Gastrocnemius medialis (tissue), 4 donors: ENCODE data around the gene HMCES.

ENCODE experiments used
- CTCF ChIP-seq, 5 experiments: fragments of 450-650 bp in 3 of 5; fragments of 200-600 bp in 2 of 5; sonication (generic) in 2 of 5; IDR thresholded peaks in 4 of 5; conservative IDR thresholded peaks in 1 of 5; 1 replicate in 4 of 5; 2 replicates in 1 of 5; pipeline ENCODE4 v1.5.1; 2016 to 2019; ENCODE audit warnings: antibody characterized with exemption in 5 of 5, mild to moderate bottlenecking in 3 of 5, moderate library complexity in 3 of 5
- POLR2A ChIP-seq, 2 donors: fragments of 450-650 bp; IDR thresholded peaks; one replicate each; pipeline ENCODE4 v1.6.1; 2017; ENCODE audit warnings: antibody characterized with exemption in 2 of 2, mild to moderate bottlenecking in 2 of 2, moderate library complexity in 2 of 2

DNA sequence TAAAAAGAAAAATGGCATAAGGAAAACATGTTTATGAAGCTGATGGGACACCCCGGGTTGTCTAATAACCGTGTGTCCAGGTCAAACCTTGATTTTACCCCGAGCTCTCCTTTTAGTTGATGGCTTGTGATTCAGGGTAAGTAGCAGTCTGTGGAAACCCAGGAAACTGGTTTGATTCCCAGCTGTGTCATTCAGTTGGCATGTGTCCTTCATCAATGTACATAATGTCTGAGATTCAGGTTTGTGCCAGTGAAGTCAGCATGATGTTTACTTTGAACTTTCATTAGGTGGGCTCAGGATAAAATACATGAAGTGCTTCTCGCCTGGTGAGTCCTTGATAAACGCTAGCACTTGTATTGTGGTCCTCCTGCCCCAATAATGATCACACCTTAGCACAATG, 33.5 kb upstream of the HMCES start:
- TF ChIP-seq CTCF (IDR thresholded peaks at IDR 0.05 in 4 of 5, conservative IDR thresholded peaks at IDR 0.05 in 1 of 5) (no peak), POLR2A (IDR thresholded peaks at IDR 0.05) (no peak)
